GM15510 (cell line): Measurements from ENCODE around the gene TAF1C.

Source experiments
- POLR2A ChIP-seq: IDR thresholded peaks from 3 replicates; pipeline ENCODE4 v1.6.1; 2011; ENCODE audit warnings: borderline replicate concordance; ENCODE audit not compliant: insufficient read length; ENCODE audit errors: extremely low read depth

TAF1C gene

DNA sequence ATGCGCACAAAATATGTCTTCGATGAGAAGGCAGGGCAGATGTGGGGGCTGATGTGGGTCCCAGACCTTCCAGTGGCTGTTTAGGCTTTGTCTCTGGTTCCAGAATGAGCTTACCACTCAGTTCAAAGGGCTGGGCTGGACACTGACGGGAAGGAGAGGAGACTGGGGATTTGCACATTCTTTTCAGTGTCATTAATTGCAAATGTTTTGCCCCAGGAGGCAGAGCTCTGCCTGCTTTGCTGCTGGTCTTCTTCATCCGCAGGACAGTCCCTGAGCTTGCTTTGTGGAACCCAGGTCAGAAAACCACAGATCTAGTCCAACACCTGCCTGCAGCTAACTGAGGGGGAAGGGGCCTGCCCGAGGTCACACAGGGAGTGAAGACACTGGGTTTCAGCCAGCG is 32.1 kb upstream of the TAF1C start:
- TF ChIP-seq POLR2A: no peak

DNA sequence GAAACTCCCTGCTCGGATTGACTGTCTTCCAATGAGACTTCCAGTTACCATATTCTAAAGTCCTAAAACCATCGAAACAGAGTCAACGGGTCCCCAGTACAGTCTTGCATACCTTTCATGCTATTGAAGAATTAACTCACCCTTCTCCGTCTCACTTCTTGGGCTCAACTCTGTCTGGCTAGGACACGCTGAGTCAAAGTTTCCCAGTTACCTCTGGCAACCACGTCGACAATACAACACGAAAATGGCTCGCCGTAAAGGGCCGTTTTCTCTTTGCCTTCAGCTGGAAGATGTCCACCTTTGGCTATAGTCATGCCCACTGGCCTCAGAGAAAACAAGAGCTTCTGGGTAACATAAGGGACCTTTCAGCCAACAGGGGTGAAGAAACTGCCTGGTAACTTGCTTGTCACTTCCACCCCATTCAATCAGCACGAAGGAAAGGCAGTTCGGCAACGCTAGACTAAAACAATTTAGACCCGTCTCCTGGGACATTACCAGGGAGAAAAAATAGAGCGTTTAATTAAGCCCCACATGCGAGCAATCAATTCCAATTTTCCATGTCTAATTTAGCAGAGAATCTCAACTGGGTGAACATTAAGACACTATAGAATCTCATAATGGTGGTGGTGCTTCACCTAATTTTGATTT is 31.4 kb upstream of the TAF1C start:
- no peak for TF ChIP-seq POLR2A

DNA sequence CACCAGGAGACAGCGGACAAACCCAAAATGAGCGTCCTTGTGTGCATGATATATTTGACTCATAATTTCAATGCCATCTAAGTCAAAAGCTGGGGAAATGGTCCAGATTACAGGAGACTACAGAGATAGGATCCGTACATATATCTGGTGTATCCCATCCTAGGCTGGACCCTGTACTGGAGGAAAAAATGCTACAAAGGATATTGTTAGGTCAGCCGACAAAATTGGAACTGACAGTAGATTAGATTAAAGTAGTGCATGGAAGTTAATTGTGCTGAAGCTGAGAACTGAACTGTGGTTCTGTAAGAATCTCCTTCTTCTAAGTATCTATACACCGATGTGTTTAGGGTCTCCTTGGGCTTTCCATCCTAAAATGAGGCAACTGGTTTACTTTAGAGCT is 28.7 kb upstream of the TAF1C start:
- TF ChIP-seq POLR2A: no peak

DNA sequence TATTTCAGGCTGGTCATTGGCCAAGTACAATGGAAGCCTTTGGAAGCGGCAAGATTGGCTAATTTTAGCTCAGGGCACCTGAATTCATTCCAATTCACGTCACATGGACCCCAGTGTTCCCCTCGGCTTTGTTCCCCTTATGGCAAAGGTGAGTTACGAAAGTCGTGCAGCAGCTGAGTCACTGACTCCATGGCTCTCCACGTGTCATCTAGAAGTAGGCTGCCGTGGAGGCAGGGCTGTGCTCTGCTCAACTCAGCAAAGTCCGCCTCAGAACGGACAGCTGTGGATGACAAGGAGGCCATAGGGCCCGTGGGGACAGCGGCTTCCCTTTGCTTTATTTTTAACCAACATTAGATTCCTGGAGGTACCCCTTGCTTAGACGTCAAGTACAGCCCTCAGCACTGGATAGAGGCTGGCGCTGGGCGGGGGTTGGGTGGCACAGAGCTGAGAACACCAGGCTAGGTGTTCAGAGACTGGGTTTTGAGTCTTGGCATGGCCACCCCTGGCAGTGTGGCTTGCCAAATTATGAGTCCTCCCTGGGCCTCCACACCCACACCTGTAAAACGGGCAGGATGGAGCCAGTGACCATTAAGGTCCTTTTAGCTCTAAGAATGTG is 27.7 kb upstream of the TAF1C start:
- no peak for TF ChIP-seq POLR2A

DNA sequence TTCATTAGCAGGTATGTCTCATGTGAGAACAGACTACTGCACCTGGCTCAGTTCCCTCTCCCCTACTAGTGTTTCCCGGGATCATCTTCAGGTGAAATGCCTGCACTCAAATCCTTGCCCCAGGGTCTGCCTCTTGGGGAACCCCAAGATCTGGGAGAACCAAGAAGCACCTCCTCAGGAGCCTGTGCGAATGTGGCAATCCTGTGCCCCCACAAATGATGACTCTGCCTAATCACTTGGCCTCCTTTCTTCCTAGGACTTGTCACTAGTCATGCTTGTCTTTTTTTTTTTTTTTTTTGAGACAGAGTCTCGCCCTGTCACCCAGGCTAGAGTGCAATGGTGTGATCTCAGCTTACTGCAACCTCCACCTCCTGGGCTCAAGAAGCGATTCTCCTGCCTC is 25.8 kb upstream of the TAF1C start:
- TF ChIP-seq POLR2A: no peak

DNA sequence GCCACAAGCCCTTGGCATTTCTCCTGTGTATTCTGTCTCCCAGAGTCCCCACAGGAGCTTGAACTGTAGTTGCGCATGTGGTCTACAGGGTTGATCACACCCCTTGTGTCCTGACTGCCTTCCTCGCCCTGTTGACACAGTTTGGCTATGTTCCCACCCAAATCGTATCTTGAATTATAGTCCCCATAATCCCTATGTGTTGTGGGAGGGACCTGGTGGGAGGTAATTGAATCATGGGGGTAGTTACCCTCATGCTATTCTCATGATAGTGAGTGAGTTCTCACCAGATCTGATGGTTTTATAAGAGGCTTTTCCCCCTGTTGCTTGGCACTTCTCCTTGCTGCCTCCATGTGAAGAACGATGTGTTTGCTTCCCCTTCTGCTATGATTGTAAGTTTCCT is 25.3 kb upstream of the TAF1C start:
- no peak for TF ChIP-seq POLR2A

DNA sequence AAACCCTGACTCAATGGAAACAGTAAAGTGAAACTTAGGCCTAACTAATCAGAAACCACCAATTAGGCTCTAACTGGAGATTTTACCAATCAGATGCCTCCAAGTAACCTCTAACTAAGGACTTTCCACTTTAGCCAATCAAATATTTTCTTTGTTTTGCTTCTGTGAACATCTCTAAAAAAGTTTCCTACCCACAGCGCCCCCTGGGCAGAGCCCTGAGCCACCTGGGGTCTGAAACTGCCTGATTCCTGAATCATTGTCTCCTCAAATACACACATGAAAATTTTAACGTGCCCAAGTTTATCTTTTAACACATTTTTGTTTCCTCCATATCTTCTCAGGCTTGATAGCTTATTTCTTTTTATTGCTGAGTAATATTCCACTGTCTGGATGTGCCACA is 23.1 kb upstream of the TAF1C start:
- TF ChIP-seq POLR2A: no peak

DNA sequence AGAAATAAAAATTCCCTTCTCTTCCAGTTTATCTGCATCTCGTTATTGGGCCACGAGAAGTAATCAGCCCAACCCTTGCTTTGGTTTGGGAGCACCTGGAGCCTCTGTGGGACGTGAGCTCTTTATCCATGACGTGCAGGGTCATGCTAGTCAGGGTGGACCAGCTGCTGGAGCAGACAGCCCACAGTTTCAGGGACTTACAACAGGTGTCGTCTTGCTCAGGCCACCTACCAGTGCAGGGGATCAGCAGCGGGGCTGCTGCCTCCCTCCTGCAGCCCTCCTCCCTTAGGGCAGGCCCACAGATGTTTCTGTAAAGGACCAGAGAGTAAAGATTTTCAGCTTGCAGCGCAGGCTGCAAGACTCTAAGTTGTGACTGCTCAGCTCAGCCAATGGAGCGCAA is 21.0 kb upstream of the TAF1C start:
- no peak for TF ChIP-seq POLR2A

DNA sequence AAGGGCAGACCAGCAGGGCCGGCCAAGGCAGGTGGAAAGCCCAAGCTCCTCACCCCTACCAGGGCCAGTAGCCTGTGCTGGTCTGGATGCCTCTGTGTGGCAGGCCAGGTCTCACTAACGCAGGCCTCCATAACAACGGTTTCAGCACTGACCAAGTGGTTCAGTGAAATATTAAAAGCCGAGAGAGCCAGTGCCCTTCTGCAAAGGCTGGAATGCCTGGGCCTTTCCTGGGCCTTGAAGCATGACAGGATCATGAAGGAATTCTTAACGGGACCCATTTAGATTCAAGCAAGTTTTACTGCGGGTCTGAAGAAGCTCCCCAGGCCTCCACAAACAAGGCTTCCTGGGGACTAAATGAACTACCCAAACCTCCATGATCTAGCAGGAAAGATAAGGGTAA is 20.4 kb upstream of the TAF1C start:
- no peak for TF ChIP-seq POLR2A

DNA sequence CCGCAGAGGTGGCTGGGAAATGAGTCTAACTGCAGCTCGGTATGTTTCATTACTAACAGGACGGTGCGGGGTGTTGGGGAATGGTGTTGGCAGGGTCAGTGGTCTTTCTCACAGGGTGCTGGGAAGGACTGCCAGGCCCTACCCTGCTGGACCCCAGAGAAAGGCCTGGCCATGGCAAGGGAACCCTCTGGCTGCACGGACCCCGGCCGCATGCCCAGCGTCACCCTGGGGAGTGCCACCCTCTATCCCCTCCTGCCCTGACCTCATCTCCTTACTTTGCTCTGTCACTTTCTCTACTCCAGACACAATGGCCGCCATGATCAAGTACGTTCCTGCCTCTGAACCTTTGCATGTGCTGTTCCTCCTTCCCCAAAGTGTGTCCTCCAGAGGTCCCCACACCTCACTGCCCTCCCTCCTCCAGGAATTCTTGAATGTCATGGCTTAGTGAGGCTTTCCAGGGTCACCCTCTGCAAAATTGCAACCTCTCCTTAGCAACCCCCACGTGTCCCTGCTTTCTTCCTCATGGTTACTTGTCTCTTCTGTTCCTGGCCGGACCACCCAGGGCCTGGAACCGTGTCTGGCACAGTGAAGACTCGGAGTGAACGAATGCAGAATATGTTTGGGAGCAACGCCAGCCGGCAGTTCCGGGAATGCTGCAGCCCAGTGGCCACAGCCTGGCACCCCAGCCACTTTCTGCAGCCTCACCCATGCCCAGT is 19.3 kb upstream of the TAF1C start:
- no peak for TF ChIP-seq POLR2A

DNA sequence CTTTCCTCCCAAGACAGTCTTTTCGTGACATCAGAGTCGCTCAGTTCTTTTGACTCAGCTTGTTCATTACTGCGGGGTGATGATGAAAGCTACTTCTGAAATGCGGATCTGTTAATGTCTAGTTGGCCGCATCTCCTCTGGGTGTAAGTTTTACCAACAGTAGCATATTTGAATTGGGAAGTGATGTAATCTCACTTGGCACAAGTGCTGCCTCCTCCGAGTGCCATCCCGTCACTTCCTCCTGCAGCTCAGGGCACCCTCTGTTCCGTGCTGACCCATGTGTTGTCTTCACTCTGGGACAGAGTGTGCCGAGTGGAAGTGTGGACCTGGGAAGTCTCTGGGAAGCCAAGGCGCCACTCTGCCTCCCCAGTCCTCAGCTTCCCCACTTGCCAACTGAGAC is 13.0 kb upstream of the TAF1C start:
- no peak for TF ChIP-seq POLR2A

DNA sequence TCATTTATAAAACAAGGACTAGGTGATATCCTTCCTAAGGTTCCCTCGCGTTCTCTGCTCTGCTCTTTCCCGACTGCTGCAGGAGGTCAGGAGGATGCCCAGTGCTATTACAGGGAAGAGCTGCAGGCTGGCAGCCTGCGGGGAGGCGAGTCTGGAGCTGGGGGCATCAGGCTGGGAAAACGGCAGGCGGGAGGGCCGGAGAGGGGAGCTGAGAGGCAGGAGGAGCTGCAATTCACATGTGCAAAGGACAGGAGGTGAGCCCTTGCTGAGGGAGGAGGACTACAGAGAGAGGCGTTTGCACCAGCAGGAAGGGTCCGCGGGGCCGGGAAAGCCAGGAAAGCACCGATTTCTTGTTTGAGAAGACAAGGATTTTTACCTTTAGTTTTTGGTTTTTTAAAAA is 12.2 kb upstream of the TAF1C start:
- no peak for TF ChIP-seq POLR2A

DNA sequence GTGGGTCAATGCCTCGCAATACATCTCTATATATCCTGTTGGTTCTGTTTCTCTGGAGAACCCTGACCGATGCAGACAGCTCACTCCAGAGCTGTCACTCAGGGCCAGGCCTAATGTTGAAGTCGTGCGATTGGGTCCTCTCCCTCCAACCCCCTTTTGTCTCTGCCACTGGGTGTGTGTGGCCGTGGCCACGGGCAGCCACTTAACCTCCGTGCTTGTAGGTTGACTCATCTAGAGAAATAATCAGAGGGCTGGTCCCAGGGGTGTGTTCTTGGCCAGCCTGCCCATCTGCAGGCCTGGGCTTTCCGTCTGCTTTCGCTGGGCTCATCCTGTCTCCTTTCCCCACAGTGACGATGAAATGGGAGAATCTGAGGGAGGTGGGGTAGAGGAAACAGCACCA is 11.5 kb upstream of the TAF1C start:
- TF ChIP-seq POLR2A: no peak

DNA sequence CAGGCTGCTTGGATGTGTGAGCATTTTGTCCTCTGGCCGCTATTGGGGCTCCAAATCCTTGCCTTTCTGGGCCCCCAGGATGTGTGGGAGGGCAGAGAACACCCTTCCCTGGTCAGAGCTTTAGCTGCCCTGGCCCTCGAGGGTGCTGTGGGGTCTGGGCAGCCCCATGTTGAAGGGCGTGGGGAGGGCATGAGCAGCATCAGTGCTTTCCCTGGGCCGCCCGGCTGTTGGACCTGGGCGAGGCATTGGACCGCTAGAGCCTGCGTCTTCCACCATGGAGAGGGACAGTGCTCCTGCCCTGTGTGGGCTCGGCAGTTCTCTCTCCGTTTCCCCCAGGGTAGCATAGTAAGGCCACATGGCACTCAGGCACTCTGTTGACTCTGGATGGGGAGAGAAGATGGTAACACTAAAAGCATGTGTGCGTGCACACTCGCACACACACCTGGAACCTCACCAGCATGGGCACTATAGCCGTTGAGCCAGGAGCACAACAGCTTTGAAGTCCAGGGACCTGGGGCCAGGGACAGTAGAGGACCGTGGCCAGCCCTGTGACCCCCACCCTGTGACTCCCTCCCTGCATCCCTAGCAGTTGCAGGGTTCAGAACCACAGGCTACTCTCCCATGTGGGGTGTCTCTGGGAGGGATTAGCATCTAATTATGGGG is 10.7 kb upstream of the TAF1C start:
- TF ChIP-seq POLR2A: no peak

DNA sequence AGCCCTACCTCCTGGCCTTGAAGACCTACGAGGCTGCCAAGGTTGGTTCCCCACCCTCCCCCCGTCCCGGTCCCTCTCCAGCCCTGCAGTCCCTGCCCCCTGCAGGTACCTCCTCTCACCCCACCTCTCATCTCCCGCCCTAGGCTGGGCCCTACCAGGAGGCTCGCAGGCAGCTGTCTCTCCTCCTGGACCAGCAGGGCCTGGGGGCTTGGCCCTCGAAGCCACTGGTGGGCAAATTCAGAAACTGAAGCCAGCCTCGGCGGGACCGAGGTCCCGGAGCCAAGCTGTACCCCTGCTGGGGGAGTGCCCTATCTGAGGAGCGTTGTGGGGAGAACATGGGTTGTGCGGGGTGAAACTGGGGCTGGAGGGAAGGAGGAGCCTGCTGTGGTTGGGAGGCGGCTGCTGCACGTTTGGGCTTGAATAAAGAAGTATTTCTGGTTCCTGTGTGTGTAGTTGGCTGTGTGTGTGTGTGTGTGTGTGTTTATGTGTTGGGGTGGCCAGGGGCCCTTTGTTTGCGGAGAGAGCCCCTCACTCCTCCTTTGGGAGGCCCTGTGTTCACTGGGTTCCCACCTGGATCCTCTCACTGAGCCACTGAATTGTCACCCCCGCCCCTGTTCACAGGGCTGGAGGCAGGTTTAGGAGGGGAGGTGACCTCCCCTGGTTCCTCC is 10.0 kb upstream of the TAF1C start:
- no peak for TF ChIP-seq POLR2A
